VCaP (cell line): ENCODE measurements around the gene DCDC2.
A peak's percentile ranks its signal among the peaks of the same experiment; 100 is the strongest.

Experiments
- H3K27ac ChIP-seq: fragments of 450-650 bp; 2 replicates; pipeline ENCODE4 v1.5.1; 2017
- TF ChIP-seq, protein P1 (sequence below): fragments of 450-650 bp; conservative IDR thresholded peaks from 2 replicates; pipeline ENCODE4 v1.5.1; 2017; ENCODE audit warnings: mild to moderate bottlenecking, moderate library complexity

DCDC2 gene

DNA sequence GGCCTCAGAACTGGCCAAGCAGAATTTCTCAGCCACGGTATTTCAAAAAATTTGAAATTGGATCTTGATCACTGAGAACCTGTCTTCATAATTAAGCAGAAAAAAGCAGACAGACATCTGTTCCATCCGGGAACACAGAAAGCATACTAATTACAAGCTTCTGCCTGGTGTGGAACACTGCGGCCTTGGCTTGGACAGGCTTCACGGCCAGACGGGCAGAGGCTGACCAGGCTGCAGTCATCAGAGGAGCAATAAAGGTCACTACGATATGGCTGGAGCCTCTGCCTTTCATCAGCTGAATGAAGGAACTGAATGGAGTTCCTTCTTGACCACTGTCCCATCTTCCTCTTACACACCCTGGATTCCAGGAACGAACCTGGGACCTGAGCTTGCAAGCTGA lies 235.7 kb downstream of the DCDC2 start:
- peak overlapping the region; percentile 45 for H3K27ac ChIP-seq
- TF ChIP-seq, protein P1, sequence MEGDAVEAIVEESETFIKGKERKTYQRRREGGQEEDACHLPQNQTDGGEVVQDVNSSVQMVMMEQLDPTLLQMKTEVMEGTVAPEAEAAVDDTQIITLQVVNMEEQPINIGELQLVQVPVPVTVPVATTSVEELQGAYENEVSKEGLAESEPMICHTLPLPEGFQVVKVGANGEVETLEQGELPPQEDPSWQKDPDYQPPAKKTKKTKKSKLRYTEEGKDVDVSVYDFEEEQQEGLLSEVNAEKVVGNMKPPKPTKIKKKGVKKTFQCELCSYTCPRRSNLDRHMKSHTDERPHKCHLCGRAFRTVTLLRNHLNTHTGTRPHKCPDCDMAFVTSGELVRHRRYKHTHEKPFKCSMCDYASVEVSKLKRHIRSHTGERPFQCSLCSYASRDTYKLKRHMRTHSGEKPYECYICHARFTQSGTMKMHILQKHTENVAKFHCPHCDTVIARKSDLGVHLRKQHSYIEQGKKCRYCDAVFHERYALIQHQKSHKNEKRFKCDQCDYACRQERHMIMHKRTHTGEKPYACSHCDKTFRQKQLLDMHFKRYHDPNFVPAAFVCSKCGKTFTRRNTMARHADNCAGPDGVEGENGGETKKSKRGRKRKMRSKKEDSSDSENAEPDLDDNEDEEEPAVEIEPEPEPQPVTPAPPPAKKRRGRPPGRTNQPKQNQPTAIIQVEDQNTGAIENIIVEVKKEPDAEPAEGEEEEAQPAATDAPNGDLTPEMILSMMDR: no peak
